ENCODE results near the gene RNASE11.
"Not testable (repeated sequence)": the region's sequence is repeated elsewhere in the genome, so short reads cannot be mapped to it uniquely, and the experiment has no call there.

Gene RNASE11

DNA sequence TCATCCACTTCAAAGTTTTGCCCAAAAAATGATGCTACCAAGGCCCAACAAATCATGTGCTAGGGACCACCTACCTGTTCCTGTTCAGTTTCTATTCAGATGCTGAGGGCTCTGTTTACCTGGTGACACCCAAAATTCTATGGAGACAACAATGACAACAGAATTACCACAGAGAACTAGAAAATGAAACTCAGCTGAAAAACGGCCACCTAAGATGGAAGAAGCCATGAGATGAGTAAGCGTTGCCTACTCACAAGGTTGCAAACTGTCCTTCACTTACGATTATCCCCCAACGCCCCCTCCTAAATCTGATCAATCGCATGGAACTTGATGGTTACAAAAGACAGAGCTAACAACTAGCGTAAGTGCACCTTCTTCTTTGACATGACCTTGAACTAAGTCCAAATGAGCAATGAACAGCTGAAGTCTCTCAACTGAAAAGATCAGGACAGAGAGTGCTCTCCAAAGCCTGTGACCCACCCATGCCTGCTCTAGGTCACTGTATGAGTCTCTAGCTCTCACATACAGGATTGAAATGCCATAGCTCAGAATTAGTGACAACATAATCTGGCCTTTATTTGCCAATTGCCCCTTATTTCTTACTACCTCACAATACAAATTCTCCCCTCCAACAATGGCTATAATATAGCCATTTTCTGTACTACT, at the start of gene RNASE11:
Gene RNASE11, minus strand, starts transcription at position 513 of the 666 bp plus-strand sequence.
- no peak for DNase-seq (ENCODE audit: low read depth)

- DNase-seq (ENCODE audit: low read depth), result peak; percentile 48
Observed at GRCh38 chr14:20632831-20633691, 45.3 kb upstream of the RNASE11 start.

DNA sequence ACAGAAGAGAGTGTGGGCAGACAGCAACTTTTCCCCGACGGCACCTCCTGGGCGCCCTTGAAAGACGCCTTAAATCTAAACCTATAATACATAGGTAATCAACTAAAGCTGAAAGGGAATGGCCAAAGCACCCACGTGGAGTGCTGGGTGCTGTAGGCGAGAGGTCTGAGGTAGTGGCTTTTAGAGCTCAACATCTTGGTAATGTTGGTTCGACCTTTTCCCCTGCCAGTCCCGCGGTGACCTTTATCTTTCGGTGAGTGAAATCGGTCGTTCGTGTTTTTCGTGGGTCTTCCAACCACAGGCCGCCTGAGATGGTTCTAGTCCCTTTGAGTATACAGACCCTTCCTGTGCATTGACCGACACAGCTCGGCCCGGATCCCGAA, 44.6 kb upstream of the RNASE11 start:
- no peak for DNase-seq (ENCODE audit: low read depth)

GRCh38 chr14:20631880-20632389, 44.1 kb upstream of the RNASE11 start:
- no peak for DNase-seq (ENCODE audit: low read depth)

- DNase-seq (ENCODE audit: low read depth), result no peak
Observed at GRCh38 chr14:20631023-20631879, 43.5 kb upstream of the RNASE11 start.

DNA sequence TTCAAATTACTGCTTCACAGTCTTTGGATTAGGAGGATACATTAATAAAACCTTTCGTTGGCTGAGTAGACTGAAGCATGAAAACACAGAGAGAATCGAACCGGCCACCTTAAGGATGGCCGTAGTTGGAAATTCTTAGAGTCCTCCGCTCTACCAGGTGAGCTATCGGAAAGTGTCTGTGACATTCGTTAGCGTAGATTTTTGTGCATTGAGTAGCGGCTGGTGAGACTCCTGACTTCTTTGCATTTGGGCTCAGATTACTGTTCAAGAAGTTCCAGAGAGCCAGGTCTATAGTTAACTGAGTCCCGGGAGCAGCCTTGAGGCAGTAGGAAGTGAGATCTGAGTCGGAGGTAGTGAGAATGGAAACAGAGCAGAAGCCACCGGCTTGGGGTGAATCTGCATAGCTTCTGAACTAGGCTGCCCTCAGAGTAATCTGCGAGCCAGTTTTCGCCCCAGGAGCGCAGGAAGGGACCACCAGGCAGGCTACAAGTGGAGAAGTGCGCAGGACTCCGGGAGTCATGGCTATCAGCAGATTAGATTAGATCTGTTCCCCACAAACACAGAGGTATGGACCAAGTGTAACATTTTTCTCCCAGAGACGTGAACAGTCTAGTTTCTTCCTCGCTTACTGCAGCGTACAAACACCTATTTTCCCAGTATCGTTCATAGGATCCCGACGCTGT, 42.7 kb upstream of the RNASE11 start:
- DNase-seq (ENCODE audit: low read depth), result no peak

DNA sequence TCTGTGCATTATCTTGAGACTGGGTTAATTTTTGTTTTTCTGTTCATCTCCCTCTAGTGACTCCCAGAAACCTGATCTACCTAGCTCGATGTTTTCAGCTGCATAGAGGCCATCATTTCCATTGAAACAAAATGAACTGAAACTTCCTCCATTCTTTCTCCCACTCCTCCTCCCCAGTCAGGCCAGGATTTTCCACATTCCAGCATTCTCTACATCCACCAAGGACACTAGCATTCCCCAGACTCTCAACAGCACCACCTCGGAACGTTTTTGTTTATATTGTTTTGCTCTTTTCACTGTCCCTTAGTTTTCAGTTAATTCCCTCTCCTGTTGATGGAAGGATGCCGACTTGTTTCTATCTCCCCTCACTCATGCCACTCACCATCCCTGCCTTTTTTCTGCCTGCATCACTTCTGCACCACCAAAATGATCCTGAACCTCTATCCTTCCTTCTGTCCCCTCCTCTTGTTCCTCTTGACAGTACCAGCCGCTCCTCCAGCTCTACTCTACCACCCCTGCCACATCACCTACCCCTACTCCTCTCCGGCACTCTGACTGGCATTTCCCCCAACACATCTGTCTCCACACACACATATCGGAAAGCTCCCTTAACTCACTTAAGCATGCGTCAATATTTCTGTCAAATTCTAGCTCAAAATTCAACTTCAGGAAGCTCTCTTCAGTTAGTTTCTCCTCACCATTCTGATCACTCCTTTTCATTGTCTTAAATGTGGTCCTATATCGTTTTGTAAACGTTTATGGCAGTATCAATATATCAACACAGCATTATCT, 40.5 kb upstream of the RNASE11 start:
- DNase-seq (ENCODE audit: low read depth), result no peak

DNA sequence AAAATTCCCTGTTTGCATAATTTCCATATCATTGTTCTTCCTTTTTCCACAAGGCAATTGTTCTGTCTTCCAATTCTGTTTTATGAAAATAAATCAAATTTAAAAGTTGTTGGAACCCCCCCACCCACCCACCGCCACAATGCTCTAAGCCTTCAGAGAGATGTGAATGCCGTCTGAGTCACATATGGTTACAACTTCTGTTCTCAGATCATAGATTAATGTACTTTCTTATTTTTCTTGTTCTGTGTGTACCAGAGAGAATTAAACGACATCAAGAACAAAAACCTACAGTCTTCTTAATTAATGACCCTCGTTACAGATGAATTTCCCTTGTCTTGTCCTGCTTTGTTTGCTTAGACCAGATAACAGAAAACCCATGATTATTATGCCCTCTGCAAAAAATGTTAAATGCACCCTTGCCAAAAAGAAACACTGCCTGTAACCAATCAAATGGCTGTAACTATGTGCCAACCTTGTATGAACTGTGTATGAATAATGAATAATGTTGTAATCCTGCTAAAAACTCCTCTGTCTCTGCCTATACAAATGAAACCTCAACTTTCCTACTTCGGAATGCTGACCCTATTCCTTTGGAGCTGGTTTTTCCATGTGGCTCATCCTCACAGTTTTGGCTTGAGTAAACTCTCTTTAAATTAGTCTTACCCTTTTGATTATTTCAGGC, 39.7 kb upstream of the RNASE11 start:
- no peak for DNase-seq (ENCODE audit: low read depth)

DNA sequence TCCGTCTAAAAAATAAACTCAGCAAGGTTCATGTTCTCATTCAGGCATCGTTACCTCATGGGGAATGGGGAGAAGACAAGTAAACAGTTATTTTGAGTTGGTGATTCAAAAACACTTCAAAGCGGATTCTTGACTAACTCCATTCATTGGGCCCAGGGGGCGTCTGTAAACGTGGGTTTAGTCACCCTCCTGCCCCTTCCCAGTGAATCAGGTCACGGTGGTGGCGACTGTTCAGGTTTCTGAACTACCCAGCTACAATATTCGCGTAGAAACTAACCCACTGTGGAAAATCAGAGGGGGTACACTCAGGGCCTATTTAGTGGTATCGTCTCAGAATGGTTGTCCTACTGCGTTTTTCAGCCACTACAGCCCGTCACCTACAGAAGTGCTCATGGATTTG, 38.5 kb upstream of the RNASE11 start:
- DNase-seq (ENCODE audit: low read depth), result no peak

DNA sequence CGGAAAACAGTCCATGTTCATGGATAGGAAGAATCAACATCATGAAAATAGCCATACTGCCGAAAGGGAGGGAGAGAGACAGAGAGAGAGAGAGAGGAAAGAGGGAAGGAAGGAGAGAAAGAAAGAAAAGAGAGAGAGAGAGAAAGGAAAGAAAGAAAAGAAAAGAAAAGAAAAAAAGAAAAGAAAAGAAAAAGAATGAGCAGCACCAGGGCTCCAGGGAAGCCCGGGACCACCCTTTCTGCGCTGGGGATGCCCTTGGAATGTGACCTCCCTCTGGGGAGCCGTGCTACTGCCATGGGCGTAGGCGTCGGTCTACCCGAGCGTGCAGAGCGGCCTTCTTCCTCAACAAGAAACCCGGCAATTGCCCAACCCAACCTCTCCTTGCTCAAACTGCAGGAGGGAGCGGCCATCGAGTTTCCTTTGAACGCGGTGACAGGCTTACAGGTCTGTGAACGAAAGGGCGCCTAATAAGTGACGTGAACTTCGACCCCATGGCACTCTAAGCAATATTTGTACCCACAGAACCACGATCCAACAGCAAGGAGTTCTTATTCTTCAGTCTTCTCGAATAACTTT, 36.8 kb upstream of the RNASE11 start:
- no peak for DNase-seq (ENCODE audit: low read depth)

DNA sequence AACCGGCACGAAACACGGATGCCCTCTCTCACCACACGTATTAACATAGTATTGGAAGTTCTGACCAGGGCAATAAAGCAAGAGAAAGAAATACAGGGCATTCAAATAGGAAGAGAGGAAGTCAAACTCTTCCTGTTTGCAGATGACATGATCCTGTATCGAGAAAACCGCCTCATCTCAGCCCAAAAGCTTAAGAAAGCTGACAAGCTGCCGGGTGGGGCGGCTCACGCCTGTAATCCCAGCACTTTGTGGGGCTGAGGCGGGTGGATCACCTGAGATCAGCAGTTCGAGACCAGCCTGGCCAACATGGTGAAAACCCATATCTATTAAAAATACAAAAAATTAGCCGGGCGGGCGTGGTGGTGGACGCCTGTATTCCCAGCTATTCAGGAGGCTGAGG, 36.0 kb upstream of the RNASE11 start:
- no peak for DNase-seq (ENCODE audit: low read depth)

- DNase-seq (ENCODE audit: low read depth), result no peak
Observed at GRCh38 chr14:20622816-20623291, 35.1 kb upstream of the RNASE11 start.

- DNase-seq (ENCODE audit: low read depth), result no peak
Observed at GRCh38 chr14:20620798-20621478, 33.1 kb upstream of the RNASE11 start.

GRCh38 chr14:20619688-20620087, 31.9 kb upstream of the RNASE11 start:
- not testable (repeated sequence) for DNase-seq (ENCODE audit: low read depth)

GRCh38 chr14:20618271-20618749, 30.5 kb upstream of the RNASE11 start:
- DNase-seq (ENCODE audit: low read depth), result no peak

- no peak for DNase-seq (ENCODE audit: low read depth)
Observed at GRCh38 chr14:20617138-20618003, 29.6 kb upstream of the RNASE11 start.

DNA sequence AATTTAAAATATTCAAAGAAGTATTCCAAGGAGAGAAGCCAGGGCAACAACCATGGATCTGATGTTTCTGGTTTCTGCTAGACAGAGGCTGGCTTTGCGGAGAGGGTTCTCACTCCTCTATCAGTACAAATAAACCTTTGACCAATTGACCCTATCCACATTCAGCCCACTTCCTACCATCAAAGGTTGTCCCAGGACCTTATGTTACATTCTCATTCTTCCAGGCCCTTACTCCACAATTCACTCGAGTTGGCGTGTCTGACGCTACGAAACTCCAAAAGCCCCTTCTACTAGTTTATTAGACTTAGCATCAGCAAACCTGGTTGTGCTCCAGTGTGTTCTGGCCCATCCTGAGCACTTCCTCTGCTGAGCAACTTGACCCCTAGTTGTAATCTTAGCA, 28.2 kb upstream of the RNASE11 start:
- DNase-seq (ENCODE audit: low read depth), result no peak

Data from HS-27A (cell line).